Colonic mucosa (tissue), 4 donors: Measurements from ENCODE around the gene BCL2L13. TPM values are rescaled to one million over a fixed set of nuclear protein-coding genes. Genes with fewer than 3 reads are reported as not detected.

Source experiments
- DNase-seq: peaks from one replicate; pipeline ENCODE4 v3.0.0-alpha.2; 2020
- H3K27ac ChIP-seq: fragments of 200-600 bp; one replicate; pipeline ENCODE4 v1.8.0; 2021
- H3K27me3 ChIP-seq: fragments of 200-600 bp; one replicate; pipeline ENCODE4 v1.8.0; 2021
- H3K36me3 ChIP-seq: fragments of 200-600 bp; one replicate; pipeline ENCODE4 v1.8.0; 2021
- H3K4me1 ChIP-seq: fragments of 200-600 bp; one replicate; pipeline ENCODE4 v1.8.0; 2021; ENCODE audit warnings: mild to moderate bottlenecking
- H3K4me3 ChIP-seq: fragments of 200-600 bp; one replicate; pipeline ENCODE4 v1.8.0; 2021
- H3K9ac ChIP-seq, 2 donors: one replicate each; pipeline ENCODE4 v1.7.0; 2013; ENCODE audit warnings: control low read depth in 2 of 2, low read depth in 2 of 2, low read length in 2 of 2
- H3K9me3 ChIP-seq: fragments of 200-600 bp; one replicate; pipeline ENCODE4 v1.8.0; 2021
- CTCF ChIP-seq: fragments of 200-600 bp; IDR thresholded peaks from one replicate; pipeline ENCODE4 v1.8.0; 2022; ENCODE audit warnings: antibody characterized with exemption, mild to moderate bottlenecking
- intact Hi-C: fragments of 100-400 bp; cut with DNase I; formaldehyde crosslinking; loops from one replicate; pipeline ENCODE4 v1.14.1; 2022
- total RNA-seq, 2 donors: library from RNA; stranded (reverse); fragmentation: NEBNext Ultra II Directional in 1 of 2; extraction: Animal tissue kit (Norgen Biotek cat#: 25700) in 1 of 2; gene quantifications; one replicate each; pipeline ENCODE4 v1.2.1, GENCODE V29; 2021
- donor health status: healthy.
- donor health status: DM: no; HTN: no; CAD: no.
- donor health status: DM: no; HTN: no; CAD: no.

The BCL2L13 gene
- total RNA-seq, 2 donors from 2014 or later: 44.9 to 47.2 TPM

GRCh38 chr22:17728786-17729185 is 90.2 kb downstream of the BCL2L13 start:
- Histone ChIP-seq H3K27ac (no peak overlapping the region), H3K4me1 (no peaks in the 10 kb centered on the region), H3K36me3 (peaks cover 13% of the 10 kb centered on the region), H3K4me3 (no peak overlapping the region), H3K9me3 (no peaks in the 10 kb centered on the region), H3K27me3 (no peaks in the 10 kb centered on the region), H3K9ac (no peak overlapping the region)
- DNase-seq: no peak
- intact Hi-C loops: no loop called here
- TF ChIP-seq CTCF: no peak

DNA sequence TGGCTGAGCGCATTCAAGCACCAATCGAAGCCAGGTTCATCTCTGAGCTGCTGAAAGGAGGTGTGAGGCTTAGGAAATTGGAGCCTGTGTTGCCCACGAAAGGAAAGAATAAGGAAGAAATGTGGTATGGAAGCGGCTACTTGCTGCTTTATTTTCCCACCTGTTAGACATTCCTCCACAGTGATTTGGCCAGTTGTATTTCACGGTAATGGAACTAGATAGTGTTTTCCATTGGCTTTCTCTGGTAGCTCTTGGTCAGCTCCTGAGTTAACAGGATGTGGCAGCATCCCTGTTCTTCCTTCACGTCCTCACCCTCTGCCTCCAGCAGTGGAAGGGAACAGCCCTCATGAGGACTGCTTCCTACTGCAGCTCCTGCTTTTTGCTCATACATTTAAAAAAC is 91.0 kb downstream of the BCL2L13 start:
- H3K9me3 ChIP-seq: no peaks in the 10 kb centered on the region
- H3K27ac ChIP-seq: no peak overlapping the region
- H3K36me3 ChIP-seq: peaks cover 13% of the 10 kb centered on the region
- no peaks in the 10 kb centered on the region for H3K4me1 ChIP-seq
- intact Hi-C loops: no loop called here
- H3K4me3 ChIP-seq: no peak overlapping the region
- no peaks in the 10 kb centered on the region for H3K27me3 ChIP-seq
- no peak for DNase-seq
- TF ChIP-seq CTCF: no peak
- H3K9ac ChIP-seq: no peak overlapping the region

GRCh38 chr22:17732251-17732854 is 93.8 kb downstream of the BCL2L13 start:
- H3K9me3 ChIP-seq: no peaks in the 10 kb centered on the region
- DNase-seq: no peak
- no peak overlapping the region for H3K27ac ChIP-seq
- TF ChIP-seq CTCF: no peak
- no peaks in the 10 kb centered on the region for H3K27me3 ChIP-seq
- H3K9ac ChIP-seq: no peak overlapping the region
- intact Hi-C loops: no loop called here
- H3K36me3 ChIP-seq: peaks cover 8% of the 10 kb centered on the region
- H3K4me3 ChIP-seq: no peak overlapping the region
- no peaks in the 10 kb centered on the region for H3K4me1 ChIP-seq

DNA sequence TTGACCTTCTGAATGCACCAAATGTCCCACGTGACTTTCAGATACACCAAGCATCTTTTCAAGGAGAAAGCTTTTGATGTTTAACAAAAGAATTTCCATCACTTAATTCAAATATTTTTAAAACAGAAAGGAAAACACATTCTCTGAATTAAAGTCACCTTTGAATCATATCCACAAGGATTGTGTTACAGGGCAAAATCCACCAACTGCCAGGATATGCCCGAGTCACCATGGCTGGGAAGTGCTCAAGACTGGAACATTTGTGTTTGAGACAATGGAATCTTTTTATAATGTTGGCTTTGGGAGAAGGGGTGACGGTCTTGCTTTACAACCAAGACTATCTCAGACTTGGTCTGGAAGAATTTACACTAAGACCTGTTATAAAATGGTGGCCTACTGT is 94.9 kb downstream of the BCL2L13 start:
- Histone ChIP-seq H3K27ac (peak overlapping the region; percentile 5), H3K9ac (no peak overlapping the region), H3K36me3 (no peaks in the 10 kb centered on the region), H3K9me3 (no peaks in the 10 kb centered on the region), H3K27me3 (no peaks in the 10 kb centered on the region), H3K4me3 (no peak overlapping the region), H3K4me1 (no peaks in the 10 kb centered on the region)
- no peak for DNase-seq
- TF ChIP-seq CTCF: no peak
- intact Hi-C loops: no loop called here

DNA sequence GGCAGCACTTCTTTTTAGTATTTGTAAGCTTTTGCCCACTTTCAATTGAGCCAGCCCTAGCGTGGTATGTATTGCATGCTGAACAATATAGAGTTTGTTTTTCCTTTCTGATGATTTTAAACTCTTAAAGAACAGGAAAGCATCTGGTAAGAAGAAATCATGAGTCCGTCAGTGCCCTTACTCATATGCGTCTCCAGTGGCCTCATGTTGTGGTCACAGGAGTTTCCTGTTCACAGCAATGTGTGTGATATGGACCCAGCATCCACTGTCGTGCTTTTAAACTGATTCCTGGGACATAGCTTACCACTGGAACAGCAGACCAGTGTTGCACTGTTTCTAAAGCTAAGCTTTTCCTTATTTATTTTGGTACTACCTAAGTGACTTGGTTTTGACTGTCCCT is 95.6 kb downstream of the BCL2L13 start:
- DNase-seq: no peak
- intact Hi-C loops: no loop called here
- H3K36me3 ChIP-seq: no peaks in the 10 kb centered on the region

More for the DNA sequence above, 95.6 kb downstream of the BCL2L13 start:
- Histone ChIP-seq H3K4me1 (no peaks in the 10 kb centered on the region), H3K9ac (no peak overlapping the region), H3K9me3 (no peaks in the 10 kb centered on the region), H3K27ac (no peak overlapping the region), H3K27me3 (no peaks in the 10 kb centered on the region), H3K4me3 (no peak overlapping the region)
- TF ChIP-seq CTCF: no peak
